H1 (cell line): ENCODE data around the gene OR10J5. TPM values are rescaled to one million over a fixed set of nuclear protein-coding genes. Genes with fewer than 3 reads are reported as not detected.
"Not testable (repeated sequence)": the region's sequence is repeated elsewhere in the genome, so short reads cannot be mapped to it uniquely, and the experiment has no call there.

ENCODE experiments used
- CTCF ChIA-PET: fragments of 300-600 bp; sonication (Branson Sonifier 250); formaldehyde crosslinking; loops from one replicate; lab custom pipeline; 2021; ENCODE audit not compliant: partially characterized antibody; lab: Charles Lee
- POLR2A ChIA-PET: fragments of 300-600 bp; sonication (Branson Sonifier 250); formaldehyde crosslinking; loops from one replicate; lab custom pipeline; 2021; ENCODE audit warnings: inconsistent platforms; ENCODE audit not compliant: partially characterized antibody; lab: Charles Lee
- DNase-seq, 2 experiments: peaks; one replicate each; pipeline versions ENCODE4 v3.0.0 to v3.0.0-alpha.2; 2010 to 2022; ENCODE audit warnings: low spot score in 2 of 2, low read depth in 1 of 2, mixed read lengths in 1 of 2
- FAIRE-seq: peaks from 2 replicates; lab custom pipeline; 2011; peaks lifted over from hg19 to GRCh38; lab: Jason Lieb, UNC
- H2AFZ ChIP-seq: 2 replicates; pipeline ENCODE4 v1.8.1; 2012; ENCODE audit warnings: low read length, inconsistent platforms
- H2AK5ac ChIP-seq: 2 replicates; pipeline ENCODE4 v1.6.1; 2013; ENCODE audit warnings: low read depth, low read length
- H2BK120ac ChIP-seq: replicated peaks from 2 replicates; pipeline ENCODE3; 2013; ENCODE audit warnings: low read depth, low read length, inconsistent platforms
- H2BK12ac ChIP-seq: 2 replicates; pipeline ENCODE4 v1.6.1; 2013; ENCODE audit warnings: low read depth, low read length
- H2BK15ac ChIP-seq: 2 replicates; pipeline ENCODE4 v1.6.1; 2013; ENCODE audit warnings: low read length
- H2BK20ac ChIP-seq: 2 replicates; pipeline ENCODE4 v1.6.1; 2013; ENCODE audit warnings: low read length
- H2BK5ac ChIP-seq: 2 replicates; pipeline ENCODE4 v1.6.1; 2013; ENCODE audit warnings: low read depth, low read length
- H3K14ac ChIP-seq: 2 replicates; pipeline ENCODE4 v1.6.1; 2013; ENCODE audit warnings: inconsistent platforms; ENCODE audit not compliant: insufficient read length
- H3K18ac ChIP-seq: 2 replicates; pipeline ENCODE4 v1.6.1; 2013; ENCODE audit warnings: low read length; ENCODE audit errors: extremely low read depth
- H3K23ac ChIP-seq: 2 replicates; pipeline ENCODE4 v1.6.1; 2013; ENCODE audit warnings: inconsistent platforms; ENCODE audit not compliant: insufficient read length
- H3K23me2 ChIP-seq: 2 replicates; pipeline ENCODE4 v1.6.1; 2013; ENCODE audit warnings: low read depth, low read length
- H3K27ac ChIP-seq: 2 replicates; pipeline ENCODE4 v1.6.1; 2011; ENCODE audit warnings: low read depth, low read length, inconsistent platforms
- H3K27me3 ChIP-seq, 4 experiments: replicated peaks in 1 of 4; 1 replicate in 1 of 4; 2 replicates in 3 of 4; pipeline versions ENCODE4 v1.6.1 to v1.8.1; 2011 to 2013; ENCODE audit warnings: low read length in 3 of 4, mild to moderate bottlenecking in 3 of 4, inconsistent platforms in 2 of 4, mixed read lengths in 2 of 4, moderate library complexity in 1 of 4; ENCODE audit not compliant: control insufficient read depth in 3 of 4, insufficient read depth in 3 of 4; ENCODE audit errors: extremely low read depth in 1 of 4
- H3K36me3 ChIP-seq, 4 experiments: 2 replicates each; pipeline versions ENCODE4 v1.6.1 to v1.8.1; 2011 to 2013; ENCODE audit warnings: mild to moderate bottlenecking in 4 of 4, low read length in 3 of 4, moderate library complexity in 2 of 4, control low read depth in 1 of 4, inconsistent platforms in 1 of 4; ENCODE audit not compliant: insufficient read depth in 4 of 4, control insufficient read depth in 2 of 4
- H3K4ac ChIP-seq: replicated peaks from 2 replicates; pipeline ENCODE3; 2013; ENCODE audit warnings: low read length, low read depth, mixed read lengths, inconsistent platforms; ENCODE audit not compliant: insufficient read length
- H3K4me1 ChIP-seq, 4 experiments: replicated peaks in 1 of 4; 1 replicate in 1 of 4; 2 replicates in 3 of 4; pipeline versions ENCODE4 v1.6.1 to v1.8.1; 2011 to 2013; ENCODE audit warnings: low read length in 3 of 4, inconsistent platforms in 2 of 4, mixed read lengths in 1 of 4; ENCODE audit not compliant: insufficient read depth in 4 of 4, control insufficient read depth in 3 of 4
- H3K4me2 ChIP-seq, 2 experiments: 2 replicates each; pipeline versions ENCODE4 v1.6.1 to v1.8.1; 2011 to 2013; ENCODE audit warnings: low read depth in 2 of 2, low read length in 2 of 2, control low read depth in 1 of 2, inconsistent platforms in 1 of 2, mild to moderate bottlenecking in 1 of 2; ENCODE audit not compliant: insufficient read depth in 1 of 2
- H3K4me3 ChIP-seq, 4 experiments: fragments of 200-600, 300-600 bp in 1 of 4; sonication (generic), shearing (Covaris generic), sonication (Bioruptor Twin) in 1 of 4; 2 replicates each; pipeline versions ENCODE4 v1.5.1 to v1.8.1; 2011 to 2016; ENCODE audit warnings: low read length in 4 of 4, low read depth in 3 of 4, control low read depth in 2 of 4, inconsistent platforms in 2 of 4, mild to moderate bottlenecking in 2 of 4, mixed read lengths in 1 of 4, moderate library complexity in 1 of 4; ENCODE audit not compliant: insufficient read depth in 2 of 4; ENCODE audit errors: extremely low read depth in 1 of 4
- H3K56ac ChIP-seq: replicated peaks from 2 replicates; pipeline ENCODE3; 2013; ENCODE audit warnings: low read depth, mild to moderate bottlenecking, mixed read lengths, low read length, inconsistent platforms; ENCODE audit not compliant: insufficient read length
- H3K79me1 ChIP-seq: 2 replicates; pipeline ENCODE4 v1.6.1; 2013; ENCODE audit warnings: low read depth, low read length, control low read depth
- H3K79me2 ChIP-seq, 2 experiments: 2 replicates each; pipeline versions ENCODE4 v1.6.1 to v1.8.1; 2012 to 2013; ENCODE audit warnings: low read length in 2 of 2, mild to moderate bottlenecking in 2 of 2, inconsistent platforms in 1 of 2; ENCODE audit not compliant: insufficient read depth in 2 of 2, control insufficient read depth in 1 of 2
- H3K9ac ChIP-seq, 4 experiments: replicated peaks in 1 of 4; 1 replicate in 1 of 4; 2 replicates in 3 of 4; pipeline versions ENCODE4 v1.6.1 to v1.8.1; 2011 to 2013; ENCODE audit warnings: low read depth in 3 of 4, low read length in 3 of 4, control low read depth in 2 of 4, mild to moderate bottlenecking in 2 of 4, moderate library complexity in 2 of 4, inconsistent platforms in 1 of 4; ENCODE audit errors: extremely low read depth in 1 of 4
- H3K9me3 ChIP-seq, 2 experiments: 2 replicates each; pipeline versions ENCODE4 v1.6.1 to v1.8.1; 2012 to 2013; ENCODE audit warnings: mild to moderate bottlenecking in 2 of 2, moderate library complexity in 2 of 2, control low read depth in 1 of 2, inconsistent platforms in 1 of 2, low read depth in 1 of 2, low read length in 1 of 2, mixed read lengths in 1 of 2; ENCODE audit not compliant: insufficient read depth in 2 of 2
- H4K20me1 ChIP-seq, 2 experiments: replicated peaks in 1 of 2; 2 replicates each; pipeline versions ENCODE3 to v1.8.1; 2011 to 2013; ENCODE audit warnings: inconsistent platforms in 2 of 2, low read length in 2 of 2, mild to moderate bottlenecking in 1 of 2; ENCODE audit not compliant: insufficient read depth in 2 of 2, control insufficient read depth in 1 of 2
- H4K5ac ChIP-seq: 2 replicates; pipeline ENCODE4 v1.6.1; 2013; ENCODE audit warnings: low read length, low read depth, mixed read lengths, inconsistent platforms; ENCODE audit not compliant: insufficient read length
- H4K8ac ChIP-seq: 2 replicates; pipeline ENCODE4 v1.8.0; 2013; ENCODE audit warnings: mild to moderate bottlenecking, moderate library complexity, low read length, inconsistent platforms; ENCODE audit not compliant: insufficient read depth; ENCODE audit errors: extremely low read depth
- H4K91ac ChIP-seq: replicated peaks from 2 replicates; pipeline ENCODE3; 2013; ENCODE audit warnings: low read length, mixed read lengths, inconsistent platforms; ENCODE audit not compliant: insufficient read length
- WGBS, 2 experiments: shearing (Covaris generic) in 1 of 2; methylation state at CpG; one replicate each; pipeline versions ENCODE4 v1.1.6 to v1.1.7; 2013 to 2015; ENCODE audit warnings: low lambda C conversion rate in 2 of 2, mixed read lengths in 2 of 2, inconsistent platforms in 1 of 2, low coverage in 1 of 2, missing lambda C conversion rate in 1 of 2; ENCODE audit not compliant: insufficient replicate concordance in 2 of 2, insufficient coverage in 1 of 2, insufficient read length in 1 of 2; ENCODE audit errors: extremely low coverage in 1 of 2, missing lambda C conversion rate in 1 of 2; 5-methylcytosine and 5-hydroxymethylcytosine counted together
- polyA plus RNA-seq, 7 experiments: library from polyadenylated mRNA; depleted of rRNA in 3 of 7; stranded (reverse) in 5 of 7; unstranded in 2 of 7; fragments of >200 nt in 5 of 7; fragments of 200-250 nt in 2 of 7; gene quantifications; 1 replicate in 5 of 7; 2 replicates in 1 of 7; 4 replicates in 1 of 7; pipeline versions ENCODE4 v1.2.1 to v1.2.3, GENCODE V29; 2011 to 2013; ENCODE audit warnings: missing spikeins in 2 of 7, mixed read lengths in 2 of 7
- total RNA-seq: library from RNA; stranded (reverse); fragmentation: NEBNext Ultra II Directional; extraction: Animal tissue kit (Norgen Biotek cat#: 25700); gene quantifications from 2 replicates; pipeline ENCODE4 v1.2.1, GENCODE V29; 2021

OR10J5 gene
- total and polyA plus RNA-seq, 2 of the 8 experiments (the other 6 are each of a cell fraction or from before 2014, with no cell fraction given) = not detected

GRCh38 chr1:159524792-159525191, 11.0 kb downstream of the OR10J5 start:
- H4K8ac ChIP-seq, H3K27ac ChIP-seq, H3K18ac ChIP-seq, H2BK20ac ChIP-seq, H3K79me1 ChIP-seq, CTCF ChIA-PET, H2BK12ac ChIP-seq, H3K23ac ChIP-seq, H3K14ac ChIP-seq, H3K27me3 ChIP-seq, H3K56ac ChIP-seq, H3K4me1 ChIP-seq, H3K36me3 ChIP-seq, DNase-seq, H2BK120ac ChIP-seq, H2BK5ac ChIP-seq, H4K5ac ChIP-seq, H2AK5ac ChIP-seq, H3K79me2 ChIP-seq, H2AFZ ChIP-seq, POLR2A ChIA-PET, H3K9ac ChIP-seq, H4K20me1 ChIP-seq, H2BK15ac ChIP-seq, H3K4ac ChIP-seq, H4K91ac ChIP-seq, H3K4me2 ChIP-seq, H3K23me2 ChIP-seq, H3K4me3 ChIP-seq, FAIRE-seq: not testable (repeated sequence)
- WGBS, 2 experiments = 22% methylated on average over 1 of the region's 2 CpGs; no CpG with 5 or more reads in 1 of the 2 experiments
- peaks cover 35 to 36% of the 10 kb centered on the region in 2 experiments for H3K9me3 ChIP-seq
